ENCODE measurements around the gene SLC16A2. TPM values are rescaled to one million over a fixed set of nuclear protein-coding genes. Genes with fewer than 3 reads are reported as not detected.
"Not testable (repeated sequence)": the region's sequence is repeated elsewhere in the genome, so short reads cannot be mapped to it uniquely, and the experiment has no call there.

SLC16A2 gene
- total RNA-seq, 3 donors from 2014 or later = 1.3 to 7.9 (median 2.3) TPM

GRCh38 chrX:74461384-74461783 is 40.1 kb downstream of the SLC16A2 start:
- Histone ChIP-seq H3K4me3 (no peak overlapping the region), H3K4me1 (ENCODE audit: low read depth) (no peaks in the 10 kb centered on the region), H3K36me3 (ENCODE audit: low read depth) (no peaks in the 10 kb centered on the region), H3K9me3 (no peaks in the 10 kb centered on the region)
- no peak for ATAC-seq
- intact Hi-C loops (cut with DNase I, micrococcal nuclease) = no loop called here
- no peak for DNase-seq
- TF ChIP-seq CTCF (IDR thresholded peaks at IDR 0.05) = no peak

GRCh38 chrX:74464722-74465121 is 43.4 kb downstream of the SLC16A2 start:
- DNase-seq = no peak
- intact Hi-C loops (cut with DNase I, micrococcal nuclease) = no loop called here
- no peak for TF ChIP-seq CTCF (IDR thresholded peaks at IDR 0.05)
- H3K4me1 ChIP-seq (ENCODE audit: low read depth) = no peaks in the 10 kb centered on the region
- H3K4me3 ChIP-seq = no peak overlapping the region
- no peaks in the 10 kb centered on the region for H3K9me3 ChIP-seq
- no peak for ATAC-seq
- H3K36me3 ChIP-seq (ENCODE audit: low read depth) = no peaks in the 10 kb centered on the region

- DNase-seq (no peak), ATAC-seq (no peak)
- Histone ChIP-seq H3K4me3 (no peak overlapping the region), H3K9me3 (no peaks in the 10 kb centered on the region), H3K36me3 (ENCODE audit: low read depth) (no peaks in the 10 kb centered on the region), H3K4me1 (ENCODE audit: low read depth) (no peaks in the 10 kb centered on the region)
- TF ChIP-seq CTCF (IDR thresholded peaks at IDR 0.05) = no peak
- intact Hi-C loops (cut with DNase I, micrococcal nuclease) = no loop called here
Observed at GRCh38 chrX:74465424-74465823, 44.1 kb downstream of the SLC16A2 start.

- Histone ChIP-seq H3K9me3 (no peaks in the 10 kb centered on the region), H3K4me1 (ENCODE audit: low read depth) (no peaks in the 10 kb centered on the region), H3K4me3 (no peak overlapping the region), H3K36me3 (ENCODE audit: low read depth) (no peaks in the 10 kb centered on the region)
- intact Hi-C loops (cut with DNase I, micrococcal nuclease) = no loop called here
- ATAC-seq (no peak), DNase-seq (no peak)
- TF ChIP-seq CTCF (IDR thresholded peaks at IDR 0.05) = no peak
Observed at GRCh38 chrX:74467656-74468055, 46.4 kb downstream of the SLC16A2 start.

- H3K4me1 ChIP-seq (ENCODE audit: low read depth); H3K36me3 ChIP-seq (ENCODE audit: low read depth); H3K9me3 ChIP-seq; DNase-seq; H3K4me3 ChIP-seq; ATAC-seq; intact Hi-C loops (cut with DNase I, micrococcal nuclease): not testable (repeated sequence)
Observed at GRCh38 chrX:74473116-74473515, 51.8 kb downstream of the SLC16A2 start.

GRCh38 chrX:74490247-74490646 is 69.0 kb downstream of the SLC16A2 start:
- no peak for ATAC-seq
- no peaks in the 10 kb centered on the region for H3K4me1 ChIP-seq (ENCODE audit: low read depth)
- intact Hi-C loops (cut with DNase I, micrococcal nuclease) = no loop called here
- no peak overlapping the region for H3K4me3 ChIP-seq
- TF ChIP-seq CTCF (IDR thresholded peaks at IDR 0.05) = no peak
- H3K9me3 ChIP-seq = no peaks in the 10 kb centered on the region
- H3K36me3 ChIP-seq (ENCODE audit: low read depth) = no peaks in the 10 kb centered on the region
- no peak for DNase-seq

All from mucosa of descending colon (tissue), 3 donors.